Dendritic cell treated with granulocyte-macrophage colony-stimulating factor and Interleukin-4, amounts not matched to agents 40 ng/mL and 50 ng/mL, for 4 days (primary cell): ENCODE measurements around the gene DYSF.

Source experiments
- H3K27ac Mint-ChIP-seq: one replicate; pipeline ENCODE4 v1.8.0; 2022; ENCODE audit warnings: mild to moderate bottlenecking, mixed read lengths
- H3K27me3 Mint-ChIP-seq: one replicate; pipeline ENCODE4 v1.8.0; 2022; ENCODE audit warnings: mild to moderate bottlenecking, mixed read lengths
- H3K36me3 Mint-ChIP-seq: one replicate; pipeline ENCODE4 v1.8.0; 2022; ENCODE audit warnings: low read depth, mixed read lengths
- H3K4me1 Mint-ChIP-seq: one replicate; pipeline ENCODE4 v1.8.0; 2022; ENCODE audit warnings: low read depth, mixed read lengths
- H3K4me3 Mint-ChIP-seq: one replicate; pipeline ENCODE4 v1.8.0; 2022; ENCODE audit warnings: mild to moderate bottlenecking, moderate library complexity, mixed read lengths
- H3K9me3 Mint-ChIP-seq: one replicate; pipeline ENCODE4 v1.8.0; 2022; ENCODE audit warnings: mixed read lengths
- intact Hi-C: fragments of 100-400 bp; cut with micrococcal nuclease; formaldehyde crosslinking; loops from one replicate; pipeline ENCODE4 v1.15.0; 2022

DYSF gene

DNA sequence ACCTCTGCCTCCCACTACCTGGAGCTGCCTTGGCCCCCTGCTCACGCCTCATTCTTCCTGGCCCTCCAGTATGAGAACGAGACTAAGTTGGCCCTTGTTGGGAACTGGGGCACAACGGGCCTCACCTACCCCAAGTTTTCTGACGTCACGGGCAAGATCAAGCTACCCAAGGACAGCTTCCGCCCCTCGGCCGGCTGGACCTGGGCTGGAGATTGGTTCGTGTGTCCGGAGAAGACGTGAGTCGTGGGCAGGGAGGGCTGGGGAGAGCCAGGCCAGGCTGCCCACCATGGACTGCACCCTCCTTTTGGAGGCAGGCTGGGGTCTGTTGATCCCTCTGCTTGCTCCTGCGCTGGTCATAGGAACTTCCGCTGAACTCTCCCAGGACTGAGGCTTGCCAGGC lies 114.7 kb downstream of the DYSF start:
- Mint-ChIP-seq H3K36me3 (no peaks in the 10 kb centered on the region), H3K4me1 (no peaks in the 10 kb centered on the region), H3K9me3 (no peaks in the 10 kb centered on the region), H3K27ac (no peak overlapping the region), H3K27me3 (no peaks in the 10 kb centered on the region), H3K4me3 (no peak overlapping the region)
- intact Hi-C loops = no loop called here

DNA sequence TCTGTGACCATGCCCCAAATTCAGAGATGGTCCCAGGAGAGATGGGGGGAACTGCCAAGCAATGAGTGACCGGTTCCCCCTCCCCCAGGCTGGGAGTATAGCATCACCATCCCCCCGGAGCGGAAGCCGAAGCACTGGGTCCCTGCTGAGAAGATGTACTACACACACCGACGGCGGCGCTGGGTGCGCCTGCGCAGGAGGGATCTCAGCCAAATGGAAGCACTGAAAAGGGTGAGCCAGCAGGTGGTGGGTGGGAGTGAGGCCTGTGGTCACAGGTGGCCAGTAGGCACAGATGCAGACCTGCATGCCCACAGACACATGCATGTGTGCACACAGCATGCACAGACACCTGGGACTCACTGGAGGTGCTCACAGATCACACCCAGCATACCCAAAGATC lies 117.2 kb downstream of the DYSF start:
- Mint-ChIP-seq H3K36me3 (no peaks in the 10 kb centered on the region), H3K27me3 (no peaks in the 10 kb centered on the region), H3K4me1 (no peaks in the 10 kb centered on the region), H3K9me3 (no peaks in the 10 kb centered on the region), H3K27ac (no peak overlapping the region), H3K4me3 (no peak overlapping the region)
- intact Hi-C loops = no loop called here

DNA sequence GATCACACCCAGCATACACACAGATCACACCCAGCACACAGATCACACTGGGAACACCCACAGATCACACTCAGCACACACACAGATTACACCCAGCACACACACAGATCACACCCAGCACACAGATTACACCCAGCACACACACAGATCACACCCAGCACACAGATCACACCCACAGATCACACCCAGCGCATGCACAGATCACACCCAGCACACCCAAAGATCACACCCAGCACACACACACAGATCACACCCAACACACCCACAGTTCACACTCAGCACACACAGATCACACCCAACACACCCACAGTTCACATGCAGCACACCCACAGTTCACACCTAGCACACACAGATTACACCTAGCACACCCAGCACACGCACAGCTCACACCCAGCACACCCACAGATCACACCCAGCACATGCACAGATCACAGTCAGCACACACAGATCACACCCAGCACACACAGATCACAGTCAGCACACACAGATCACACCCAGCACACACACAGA lies 117.6 kb downstream of the DYSF start:
- Mint-ChIP-seq H3K27me3 (no peaks in the 10 kb centered on the region), H3K27ac (no peak overlapping the region), H3K4me1 (no peaks in the 10 kb centered on the region), H3K4me3 (no peak overlapping the region), H3K36me3 (no peaks in the 10 kb centered on the region), H3K9me3 (no peaks in the 10 kb centered on the region)
- intact Hi-C loops = no loop called here

DNA sequence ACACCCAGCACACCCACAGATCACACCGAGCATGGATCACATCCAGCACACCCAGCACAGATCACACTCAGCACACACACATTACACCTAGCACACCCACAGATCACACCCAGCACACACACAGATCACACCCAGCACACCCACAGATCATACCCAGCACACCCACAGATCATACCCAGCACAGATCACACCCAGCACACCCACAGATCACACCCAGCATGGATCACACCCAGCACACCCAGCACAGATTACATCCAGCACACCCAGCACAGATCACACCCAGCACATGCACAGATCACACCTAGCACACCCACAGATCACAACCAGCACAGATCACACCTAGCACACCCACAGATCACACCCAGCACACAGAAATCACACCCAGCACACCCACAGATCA lies 118.6 kb downstream of the DYSF start:
- H3K36me3 Mint-ChIP-seq = no peaks in the 10 kb centered on the region
- no peaks in the 10 kb centered on the region for H3K4me1 Mint-ChIP-seq
- no peaks in the 10 kb centered on the region for H3K27me3 Mint-ChIP-seq
- no peaks in the 10 kb centered on the region for H3K9me3 Mint-ChIP-seq
- intact Hi-C loops = no loop called here
- no peak overlapping the region for H3K27ac Mint-ChIP-seq
- H3K4me3 Mint-ChIP-seq = no peak overlapping the region

DNA sequence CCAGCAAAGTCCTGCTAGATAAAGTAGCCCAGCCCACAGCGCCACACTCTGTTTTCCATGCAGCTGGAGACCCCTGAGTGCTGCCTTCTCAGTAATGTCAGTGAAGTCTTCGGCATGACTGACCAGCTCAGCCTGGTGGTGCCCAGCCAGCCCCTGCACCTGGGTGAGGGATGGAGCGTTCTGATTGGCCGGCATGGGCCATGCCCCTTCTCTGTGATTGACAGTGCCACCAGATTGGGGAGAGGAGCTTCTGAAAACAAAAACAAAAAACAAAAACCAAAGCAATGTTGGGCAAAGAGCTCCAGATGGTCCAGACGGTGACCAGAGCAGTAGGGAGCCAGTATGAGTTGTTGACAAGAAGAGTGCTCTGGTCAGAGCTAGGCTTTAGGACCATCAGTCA lies 122.6 kb downstream of the DYSF start:
- no peaks in the 10 kb centered on the region for H3K9me3 Mint-ChIP-seq
- H3K27me3 Mint-ChIP-seq = no peaks in the 10 kb centered on the region
- no peak overlapping the region for H3K27ac Mint-ChIP-seq
- intact Hi-C loops = no loop called here
- H3K4me3 Mint-ChIP-seq = no peak overlapping the region
- H3K36me3 Mint-ChIP-seq = peaks cover 26% of the 10 kb centered on the region
- no peaks in the 10 kb centered on the region for H3K4me1 Mint-ChIP-seq

DNA sequence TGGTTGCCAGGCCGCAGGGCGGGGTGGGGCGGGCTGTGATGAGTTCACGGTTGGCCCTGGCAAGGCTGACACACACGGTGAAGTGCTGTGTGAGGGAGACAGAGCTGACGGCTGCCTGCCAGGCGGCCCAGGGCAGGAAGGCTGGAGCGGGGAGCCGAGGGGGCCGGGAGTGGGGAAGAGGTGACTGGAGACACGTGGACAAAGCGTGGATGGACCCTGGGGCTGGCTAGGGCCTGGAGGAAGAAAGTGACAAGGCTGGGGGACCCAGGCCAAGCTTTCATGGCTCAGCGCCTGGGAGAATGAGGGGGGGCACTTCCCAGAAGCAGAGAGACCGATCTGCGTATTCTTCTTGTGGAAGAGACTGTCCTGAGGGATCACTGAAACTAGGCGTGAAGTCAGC lies 123.2 kb downstream of the DYSF start:
- intact Hi-C loops = no loop called here
- H3K27ac Mint-ChIP-seq = no peak overlapping the region
- H3K4me3 Mint-ChIP-seq = no peak overlapping the region
- no peaks in the 10 kb centered on the region for H3K4me1 Mint-ChIP-seq
- peaks cover 26% of the 10 kb centered on the region for H3K36me3 Mint-ChIP-seq
- no peaks in the 10 kb centered on the region for H3K9me3 Mint-ChIP-seq
- no peaks in the 10 kb centered on the region for H3K27me3 Mint-ChIP-seq

DNA sequence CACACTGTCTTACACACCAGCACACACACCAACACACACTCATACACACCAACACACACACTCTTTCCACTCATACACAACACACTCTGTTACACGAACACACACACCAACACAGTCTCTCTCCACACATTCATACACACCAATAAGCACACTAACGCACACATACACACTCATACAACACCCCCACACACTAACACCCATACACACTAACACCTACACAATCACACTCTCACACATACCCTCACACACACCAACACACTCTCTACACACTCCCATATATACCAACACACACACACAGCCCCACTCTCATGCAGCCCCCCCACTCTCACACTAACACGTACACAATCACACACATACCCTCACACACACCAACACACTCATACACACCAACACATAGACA lies 123.8 kb downstream of the DYSF start:
- H3K27me3 Mint-ChIP-seq = no peaks in the 10 kb centered on the region
- no peaks in the 10 kb centered on the region for H3K4me1 Mint-ChIP-seq
- H3K4me3 Mint-ChIP-seq = no peak overlapping the region
- intact Hi-C loops = no loop called here
- peaks cover 26% of the 10 kb centered on the region for H3K36me3 Mint-ChIP-seq
- H3K9me3 Mint-ChIP-seq = no peaks in the 10 kb centered on the region
- no peak overlapping the region for H3K27ac Mint-ChIP-seq

DNA sequence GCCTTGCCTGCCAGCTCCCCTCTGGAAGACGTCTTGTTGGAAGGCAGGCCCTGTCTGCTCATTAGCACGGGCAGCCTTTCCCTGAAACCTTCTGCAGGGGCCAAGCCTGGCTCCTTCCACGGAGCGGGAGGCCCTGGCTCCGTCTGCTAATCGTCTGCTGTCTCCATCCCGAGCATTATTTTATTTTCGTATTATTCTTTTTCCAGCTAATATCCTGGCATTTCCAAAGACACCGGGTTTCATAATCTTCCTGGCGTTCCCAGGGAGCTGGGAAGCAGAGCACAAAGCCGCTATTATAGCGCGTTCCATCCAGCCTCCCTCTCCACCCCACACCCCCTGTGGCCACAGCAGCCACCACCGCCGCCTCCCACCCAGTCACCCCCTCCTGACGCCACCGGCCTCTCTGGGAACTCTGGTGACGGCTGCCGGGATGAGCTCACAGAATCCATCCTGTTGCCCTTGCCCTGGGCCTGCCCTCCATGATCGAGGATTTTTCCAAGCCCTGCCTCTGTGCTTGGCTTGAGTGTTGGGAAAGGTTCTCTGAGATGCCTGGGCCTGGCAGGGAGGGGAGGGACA lies 125.5 kb downstream of the DYSF start:
- no peaks in the 10 kb centered on the region for H3K27me3 Mint-ChIP-seq
- no peak overlapping the region for H3K4me3 Mint-ChIP-seq
- no peak overlapping the region for H3K27ac Mint-ChIP-seq
- H3K36me3 Mint-ChIP-seq = peaks cover 41% of the 10 kb centered on the region
- no peaks in the 10 kb centered on the region for H3K4me1 Mint-ChIP-seq
- H3K9me3 Mint-ChIP-seq = no peaks in the 10 kb centered on the region
- intact Hi-C loops = no loop called here

DNA sequence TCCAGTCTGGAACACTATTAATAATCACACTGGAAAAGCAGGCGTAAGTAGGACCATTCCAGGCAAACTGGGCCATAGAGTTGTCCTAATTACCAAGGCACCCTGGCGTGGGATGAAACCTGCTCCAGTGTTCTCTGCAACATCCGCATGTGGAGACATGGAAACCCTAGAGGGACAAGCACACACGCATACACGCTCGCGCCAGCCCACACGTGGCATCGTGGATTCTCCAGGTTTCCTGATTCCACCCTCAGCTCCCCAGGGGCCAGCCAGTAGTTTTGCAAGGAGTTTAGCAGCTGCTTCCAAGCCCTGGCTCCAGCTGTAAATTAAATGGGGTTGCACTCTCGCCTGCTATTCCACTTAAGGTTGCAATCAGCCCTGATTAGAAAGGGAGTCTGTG lies 127.7 kb downstream of the DYSF start:
- Mint-ChIP-seq H3K9me3 (no peaks in the 10 kb centered on the region), H3K4me3 (no peak overlapping the region), H3K27me3 (no peaks in the 10 kb centered on the region), H3K27ac (no peak overlapping the region), H3K36me3 (peaks cover 63% of the 10 kb centered on the region), H3K4me1 (no peaks in the 10 kb centered on the region)
- intact Hi-C loops = no loop called here

DNA sequence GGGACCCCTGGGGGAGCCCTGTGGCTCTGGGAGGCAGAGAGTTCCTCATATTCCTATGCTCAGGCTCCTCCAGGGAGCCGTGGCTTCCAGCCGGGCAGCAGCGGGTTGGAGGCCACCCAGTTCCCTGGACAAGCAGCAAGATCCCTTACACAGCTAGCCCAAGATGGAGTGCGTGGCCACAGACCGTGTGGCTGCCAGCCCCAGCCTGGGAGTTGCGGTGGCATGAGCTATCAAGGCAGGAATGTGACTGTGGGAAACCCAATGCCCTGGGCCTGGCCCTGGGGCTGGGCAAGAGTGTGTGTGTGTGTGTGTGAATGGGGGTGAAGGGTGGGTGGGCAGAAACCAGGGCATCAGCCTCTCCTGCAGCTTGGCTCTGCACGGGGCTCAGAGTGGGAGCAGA lies 130.5 kb downstream of the DYSF start:
- no peaks in the 10 kb centered on the region for H3K9me3 Mint-ChIP-seq
- peaks cover 77% of the 10 kb centered on the region for H3K36me3 Mint-ChIP-seq
- no peak overlapping the region for H3K27ac Mint-ChIP-seq
- H3K4me3 Mint-ChIP-seq = no peak overlapping the region
- peaks cover 11% of the 10 kb centered on the region for H3K4me1 Mint-ChIP-seq
- no peaks in the 10 kb centered on the region for H3K27me3 Mint-ChIP-seq
- intact Hi-C loops = no loop called here

DNA sequence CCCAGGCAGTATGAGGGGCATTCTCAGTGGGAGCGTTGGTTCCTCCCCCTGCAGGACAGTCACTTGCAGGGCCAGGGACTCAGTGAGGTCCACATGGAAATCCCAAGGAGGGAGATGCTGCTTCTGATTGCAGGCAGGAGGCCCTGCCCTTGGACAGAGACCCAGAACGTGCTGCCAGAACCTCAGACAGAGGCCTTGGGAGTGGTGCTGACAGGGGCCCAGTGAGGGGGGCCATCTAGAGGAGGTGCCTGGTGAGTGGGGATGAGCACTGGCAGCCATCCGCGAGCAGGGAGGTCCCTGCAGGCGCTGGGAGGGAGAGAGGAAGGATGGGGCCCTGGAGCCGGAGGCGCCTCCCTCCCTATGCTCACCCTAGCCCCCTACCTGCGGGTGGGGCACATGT lies 133.1 kb downstream of the DYSF start:
- Mint-ChIP-seq H3K4me3 (no peak overlapping the region), H3K9me3 (no peaks in the 10 kb centered on the region), H3K27ac (no peak overlapping the region), H3K4me1 (peaks cover 11% of the 10 kb centered on the region), H3K27me3 (no peaks in the 10 kb centered on the region), H3K36me3 (peaks cover 87% of the 10 kb centered on the region)
- intact Hi-C loops = no loop called here

DNA sequence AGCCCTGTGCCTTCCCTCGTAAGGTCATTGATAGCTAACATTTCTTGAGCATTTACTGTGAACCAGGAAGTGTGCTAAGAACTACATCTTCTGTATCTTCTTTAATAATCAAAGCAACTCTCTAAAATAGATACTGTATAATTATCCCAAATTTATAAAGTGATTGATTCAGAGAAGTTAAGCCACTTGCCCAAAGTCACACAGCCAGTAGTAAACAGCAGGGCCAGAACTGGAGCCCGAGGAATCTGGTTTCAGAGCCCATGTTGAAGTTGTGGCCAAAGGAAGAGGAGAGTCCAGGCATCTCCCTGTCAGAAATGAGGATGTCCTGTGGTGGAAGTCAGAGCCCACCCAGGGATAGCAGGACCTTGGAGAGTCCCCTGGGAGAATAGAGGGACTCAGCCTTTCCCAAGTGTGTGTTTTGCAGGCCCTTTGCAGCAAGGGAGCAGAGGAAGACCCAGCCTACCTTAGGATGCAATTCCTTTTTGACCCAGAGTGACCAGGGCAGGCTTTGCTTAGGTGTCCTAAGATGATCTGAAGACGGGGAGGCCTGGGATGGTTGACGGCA lies 134.2 kb downstream of the DYSF start:
- Mint-ChIP-seq H3K9me3 (no peaks in the 10 kb centered on the region), H3K27ac (no peak overlapping the region), H3K36me3 (peaks cover 95% of the 10 kb centered on the region), H3K27me3 (no peaks in the 10 kb centered on the region), H3K4me3 (no peak overlapping the region), H3K4me1 (peaks cover 11% of the 10 kb centered on the region)
- intact Hi-C loops = no loop called here

DNA sequence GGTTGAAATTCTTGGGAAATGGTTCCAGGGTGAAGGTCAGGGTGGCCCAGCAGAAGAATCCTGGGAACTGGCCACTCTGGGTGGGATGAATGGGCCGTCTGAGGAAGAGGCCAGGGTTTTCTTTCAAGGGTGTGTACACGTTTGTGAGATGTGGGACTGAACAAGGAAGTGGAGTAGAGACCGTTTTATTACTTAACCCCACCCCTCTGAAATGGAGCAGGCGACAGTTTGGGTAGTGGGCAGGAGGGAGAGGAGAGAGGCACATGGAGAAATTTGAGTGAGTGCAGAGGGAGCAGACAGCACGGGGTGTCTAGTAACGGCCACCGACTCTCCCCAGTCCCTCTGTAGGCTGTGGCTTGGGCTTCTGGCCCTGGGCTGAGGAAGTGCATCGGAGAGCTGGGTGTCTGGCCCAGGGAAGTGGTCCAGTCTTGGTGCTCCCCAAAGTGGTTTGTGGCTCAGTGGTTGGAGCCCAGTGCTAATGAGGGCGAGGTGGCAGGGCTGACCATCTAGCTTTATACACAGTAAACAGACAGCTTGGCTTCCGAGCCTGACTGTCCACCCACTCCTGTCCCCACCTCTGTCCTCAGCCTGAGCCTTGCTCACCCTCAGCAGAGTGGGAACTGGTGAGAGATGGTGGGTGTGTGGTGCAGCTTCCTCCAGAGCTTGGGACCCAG lies 135.3 kb downstream of the DYSF start:
- no peaks in the 10 kb centered on the region for H3K27me3 Mint-ChIP-seq
- H3K9me3 Mint-ChIP-seq = no peaks in the 10 kb centered on the region
- H3K4me1 Mint-ChIP-seq = peaks cover 11% of the 10 kb centered on the region
- no peak overlapping the region for H3K4me3 Mint-ChIP-seq
- intact Hi-C loops = no loop called here
- peak overlapping the region; percentile 17 for H3K27ac Mint-ChIP-seq
- peaks cover 91% of the 10 kb centered on the region for H3K36me3 Mint-ChIP-seq

DNA sequence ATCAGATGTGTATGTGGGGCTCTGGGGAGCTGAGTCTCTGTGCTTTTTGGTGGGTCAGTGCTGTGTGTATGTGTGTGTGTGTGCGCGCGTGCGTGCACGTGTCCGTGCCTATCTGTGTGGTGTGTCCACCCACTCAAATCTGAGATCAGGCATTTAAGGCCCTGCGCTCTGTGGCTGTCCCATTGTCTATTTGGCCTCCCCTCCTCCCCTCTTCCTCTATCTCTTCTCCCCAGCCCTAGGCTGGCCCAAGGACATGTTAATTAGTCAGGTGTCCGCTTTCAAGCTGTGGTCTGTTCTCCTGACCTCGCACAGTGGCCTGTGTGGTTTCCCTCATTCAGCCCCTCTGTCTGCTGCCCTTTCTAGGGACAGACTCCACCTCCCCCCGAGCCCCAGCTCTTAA lies 136.4 kb downstream of the DYSF start:
- Mint-ChIP-seq H3K27me3 (no peaks in the 10 kb centered on the region), H3K9me3 (no peaks in the 10 kb centered on the region), H3K4me1 (peaks cover 11% of the 10 kb centered on the region), H3K4me3 (no peak overlapping the region), H3K36me3 (peaks cover 91% of the 10 kb centered on the region), H3K27ac (no peak overlapping the region)
- intact Hi-C loops = no loop called here

DNA sequence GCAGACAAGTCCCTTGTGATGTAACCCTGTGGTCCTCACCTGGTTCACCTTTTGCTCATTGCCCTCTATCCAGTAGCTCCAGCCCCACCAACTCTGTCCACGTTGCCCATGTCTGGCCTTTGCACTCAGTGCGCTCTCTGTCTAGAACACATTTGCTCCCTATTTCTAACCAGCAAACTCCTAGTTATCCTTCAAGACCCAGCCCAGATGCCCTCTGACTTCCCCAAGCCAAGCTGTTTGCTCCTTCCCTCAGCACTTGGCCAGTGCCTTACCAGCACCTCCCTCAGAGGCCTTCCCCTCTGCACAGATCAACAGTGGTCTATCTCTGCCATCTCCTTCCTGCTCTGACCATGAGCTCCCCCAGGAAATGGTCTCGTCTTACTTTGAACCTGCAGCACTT lies 137.7 kb downstream of the DYSF start:
- peaks cover 83% of the 10 kb centered on the region for H3K36me3 Mint-ChIP-seq
- H3K4me1 Mint-ChIP-seq = peaks cover 11% of the 10 kb centered on the region
- no peaks in the 10 kb centered on the region for H3K27me3 Mint-ChIP-seq
- H3K9me3 Mint-ChIP-seq = no peaks in the 10 kb centered on the region
- no peak overlapping the region for H3K27ac Mint-ChIP-seq
- no peak overlapping the region for H3K4me3 Mint-ChIP-seq
- intact Hi-C loops = no loop called here
